Panc1 (cell line): ENCODE results near the gene WASF2. TPM values are rescaled to one million over a fixed set of nuclear protein-coding genes. Genes with fewer than 3 reads are reported as not detected.

Experiments used
- ATAC-seq: fragments of 200-7000 bp; cut with Tn5 transposase; 2 replicates; pipeline ENCODE4 v1.9.1; 2020; ENCODE audit warnings: mild to moderate bottlenecking, moderate library complexity
- Bru-seq: library from RNA; stranded (reverse); fragments of 400-500 nt; gene quantifications from one replicate; lab custom pipeline; 2021; lab: Mats Ljungman, UMichigan
- BruChase-seq, 2 experiments: library from RNA; stranded (reverse); fragments of 400-500 nt; gene quantifications; one replicate each; lab custom pipeline; 2021; lab: Mats Ljungman, UMichigan
- BruUV-seq: library from RNA; stranded (reverse); fragments of 400-500 nt; replicated peaks from 2 replicates; lab custom pipeline; 2021; lab: Mats Ljungman, UMichigan
- CTCF ChIA-PET: fragments of 300-600 bp; sonication (Branson Sonifier 250); formaldehyde crosslinking; loops from one replicate; lab custom pipeline; 2022; ENCODE audit warnings: antibody characterized with exemption; lab: Charles Lee
- POLR2A ChIA-PET: fragments of 300-600 bp; sonication (Branson Sonifier 250); formaldehyde crosslinking; loops from one replicate; lab custom pipeline; 2022; ENCODE audit warnings: antibody characterized with exemption; lab: Charles Lee
- DNase-seq: peaks from one replicate; pipeline ENCODE4 v3.0.0-alpha.2; 2010; ENCODE audit warnings: low read depth, low spot score
- H3K27ac ChIP-seq: 2 replicates; pipeline ENCODE4 v1.5.1; 2011; ENCODE audit warnings: mild to moderate bottlenecking, low read length, inconsistent platforms
- H3K27me3 ChIP-seq: fragments of 200-500 bp; sonication (Bioruptor generic); 2 replicates; pipeline ENCODE4 v1.6.0; 2014; ENCODE audit warnings: low read length, inconsistent platforms; ENCODE audit not compliant: control insufficient read depth, insufficient read depth
- H3K36me3 ChIP-seq: fragments of 200-500 bp; sonication (Bioruptor generic); 2 replicates; pipeline ENCODE4 v1.5.1; 2014; ENCODE audit warnings: inconsistent platforms, mild to moderate bottlenecking, low read length, moderate library complexity; ENCODE audit not compliant: control insufficient read depth, insufficient read depth
- H3K4me1 ChIP-seq: 2 replicates; pipeline ENCODE4 v1.5.1; 2011; ENCODE audit warnings: inconsistent platforms, mild to moderate bottlenecking, low read length, moderate library complexity; ENCODE audit not compliant: control insufficient read depth, insufficient read depth
- H3K4me3 ChIP-seq, 2 experiments: 2 replicates each; pipeline ENCODE4 v1.5.1; 2011 to 2012; ENCODE audit warnings: low read depth in 2 of 2, low read length in 2 of 2, mild to moderate bottlenecking in 2 of 2, inconsistent platforms in 1 of 2, moderate library complexity in 1 of 2
- H3K9me3 ChIP-seq: fragments of 200-500 bp; sonication (Bioruptor generic); 2 replicates; pipeline ENCODE4 v1.5.1; 2014; ENCODE audit warnings: low read depth, mild to moderate bottlenecking, inconsistent platforms, low read length, moderate library complexity; ENCODE audit not compliant: control insufficient read depth, insufficient read depth
- CTCF ChIP-seq: fragments of 450-650 bp; IDR thresholded peaks from 2 replicates; pipeline ENCODE4 v1.5.1; 2017; ENCODE audit warnings: mild to moderate bottlenecking
- POLR2AphosphoS5 ChIP-seq: IDR thresholded peaks from 2 replicates; pipeline ENCODE4 v1.6.1; 2012; ENCODE audit warnings: mild to moderate bottlenecking, low read depth, low read length, moderate library complexity
- SIN3A ChIP-seq: IDR thresholded peaks from 2 replicates; pipeline ENCODE4 v1.6.1; 2012; ENCODE audit warnings: low read depth, mild to moderate bottlenecking, low read length, moderate library complexity, borderline replicate concordance; ENCODE audit not compliant: insufficient read depth
- TCF7L2 ChIP-seq: IDR thresholded peaks from 2 replicates; pipeline ENCODE4 v1.6.1; 2011; ENCODE audit warnings: mild to moderate bottlenecking, low read depth, low read length, inconsistent platforms
- in situ Hi-C: cut with HindIII; loops from 2 replicates; pipeline ENCODE4 v1.10.0; 2016; ENCODE audit warnings: low sequenced_read_pairs, low pct_unique_long_range_greater_than_20kb
- intact Hi-C: fragments of 100-400 bp; cut with micrococcal nuclease; formaldehyde crosslinking; loops from one replicate; pipeline ENCODE4 v1.10.0; 2022; ENCODE audit not compliant: unreplicated experiment
- long read RNA-seq: library from polyadenylated mRNA; unstranded; transcript quantifications from one replicate; pipeline ENCODE4 v2.0.0, GENCODE V29; 2021; ENCODE audit not compliant: unreplicated experiment
- polyA plus RNA-seq: library from polyadenylated mRNA; unstranded; fragments of >200 nt; gene quantifications from one replicate; pipeline ENCODE4 v1.2.1, GENCODE V29; 2012; ENCODE audit warnings: missing spikeins; ENCODE audit not compliant: insufficient read length
- total RNA-seq: library from RNA; stranded (reverse); gene quantifications from one replicate; pipeline ENCODE4 v1.2.1, GENCODE V29; 2021; ENCODE audit not compliant: unreplicated experiment
- TF ChIP-seq, protein P1 (sequence below), 2 experiments: IDR thresholded peaks; 2 replicates each; pipeline ENCODE4 v1.6.1; 2011 to 2012; ENCODE audit warnings: low read depth in 2 of 2, control low read depth in 1 of 2, low read length in 1 of 2, mild to moderate bottlenecking in 1 of 2, moderate library complexity in 1 of 2; ENCODE audit not compliant: insufficient read depth in 1 of 2

WASF2 gene, protein sequence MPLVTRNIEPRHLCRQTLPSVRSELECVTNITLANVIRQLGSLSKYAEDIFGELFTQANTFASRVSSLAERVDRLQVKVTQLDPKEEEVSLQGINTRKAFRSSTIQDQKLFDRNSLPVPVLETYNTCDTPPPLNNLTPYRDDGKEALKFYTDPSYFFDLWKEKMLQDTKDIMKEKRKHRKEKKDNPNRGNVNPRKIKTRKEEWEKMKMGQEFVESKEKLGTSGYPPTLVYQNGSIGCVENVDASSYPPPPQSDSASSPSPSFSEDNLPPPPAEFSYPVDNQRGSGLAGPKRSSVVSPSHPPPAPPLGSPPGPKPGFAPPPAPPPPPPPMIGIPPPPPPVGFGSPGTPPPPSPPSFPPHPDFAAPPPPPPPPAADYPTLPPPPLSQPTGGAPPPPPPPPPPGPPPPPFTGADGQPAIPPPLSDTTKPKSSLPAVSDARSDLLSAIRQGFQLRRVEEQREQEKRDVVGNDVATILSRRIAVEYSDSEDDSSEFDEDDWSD
- total RNA-seq (121 TPM), Bru-seq, nascent RNA (percentile 84 among the genes with signal in this experiment), BruChase-seq, experiment 1, labeled RNA remaining after a 2-hour chase (percentile 83 among the genes with signal in this experiment), BruChase-seq, experiment 2, labeled RNA remaining after a 6-hour chase (percentile 92 among the genes with signal in this experiment)
- 63.7 TPM for polyA plus RNA-seq
- long read RNA-seq, full-length matches to known transcripts: 7 of 213 reads
- long read RNA-seq, partial matches to known transcripts: 48 of 213 reads
- long read RNA-seq, other reads (novel, unspliced or antisense): 158 of 213 reads

DNA sequence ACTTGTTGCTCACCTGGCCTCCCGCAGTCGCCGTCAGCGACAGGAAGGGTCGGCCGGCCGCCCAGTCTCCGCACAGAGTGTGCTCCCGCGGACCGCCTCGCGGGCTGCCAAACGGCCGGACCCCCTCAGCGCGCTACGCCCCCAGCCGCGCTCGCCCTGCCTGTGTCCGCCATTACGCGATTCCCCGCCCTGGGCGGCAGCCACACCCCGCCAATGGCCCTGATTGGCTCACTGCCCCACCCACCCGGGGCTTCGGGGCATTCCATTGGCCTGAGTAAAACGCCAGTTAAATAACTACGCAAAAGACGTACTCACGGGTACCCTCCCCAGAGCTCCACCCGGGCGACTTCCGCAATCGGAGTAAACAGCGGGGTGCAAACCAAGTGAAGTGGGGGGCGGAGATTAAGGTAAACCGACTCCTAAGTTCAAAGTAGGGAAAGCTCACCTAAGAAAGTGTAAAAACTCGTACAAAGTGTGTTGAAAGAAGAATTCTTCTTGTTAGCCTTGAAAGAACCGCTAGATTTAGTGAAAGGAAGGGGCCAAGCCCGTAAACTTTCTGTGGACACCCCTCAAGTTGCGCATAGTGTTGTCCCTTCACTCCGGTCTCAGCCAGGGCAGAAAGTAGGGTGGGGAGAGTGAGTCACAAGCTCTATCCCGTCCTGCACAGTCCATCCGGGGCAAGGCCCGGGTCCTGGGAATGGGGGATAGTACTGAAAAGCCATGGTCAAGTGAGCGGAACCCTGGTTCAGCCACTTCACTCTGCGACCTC lies at the start of gene WASF2:
WASF2 (minus strand) TSS at position 195 of the 769 bp plus-strand sequence. CDS start 61,277 bp downstream, outside the sequence.
- ATAC-seq (peak; percentile 94), DNase-seq (peak; percentile 91)
- ChIA-PET POLR2A (no interaction called here), CTCF (interaction anchor here (0.6 to 1.2 kb wide), 4 partner anchors 21 to 115 kb away, joined by 3 to 4 read pairs (median 3); no protein-coding TSS in a partner anchor)
- in situ Hi-C loops: no loop called here
- peaks cover 25% of the 10 kb centered on the region for H3K4me1 ChIP-seq
- intact Hi-C loops: loop anchor here (10.0 kb wide), 1 partner anchor 75 kb away; no protein-coding TSS in a partner anchor
- H3K36me3 ChIP-seq: peaks cover 4% of the 10 kb centered on the region; the same call in 1 of the 2 replicates
- no peaks in the 10 kb centered on the region for H3K9me3 ChIP-seq
- H3K27ac ChIP-seq: peak within 1 kb of the TSS; percentile 99
- no peaks in the 10 kb centered on the region for H3K27me3 ChIP-seq
- H3K4me3 ChIP-seq: peak within 1 kb of the TSS; percentile 93 to 100
- TF ChIP-seq TCF7L2: peak; percentile 64
- TF ChIP-seq, protein P1, sequence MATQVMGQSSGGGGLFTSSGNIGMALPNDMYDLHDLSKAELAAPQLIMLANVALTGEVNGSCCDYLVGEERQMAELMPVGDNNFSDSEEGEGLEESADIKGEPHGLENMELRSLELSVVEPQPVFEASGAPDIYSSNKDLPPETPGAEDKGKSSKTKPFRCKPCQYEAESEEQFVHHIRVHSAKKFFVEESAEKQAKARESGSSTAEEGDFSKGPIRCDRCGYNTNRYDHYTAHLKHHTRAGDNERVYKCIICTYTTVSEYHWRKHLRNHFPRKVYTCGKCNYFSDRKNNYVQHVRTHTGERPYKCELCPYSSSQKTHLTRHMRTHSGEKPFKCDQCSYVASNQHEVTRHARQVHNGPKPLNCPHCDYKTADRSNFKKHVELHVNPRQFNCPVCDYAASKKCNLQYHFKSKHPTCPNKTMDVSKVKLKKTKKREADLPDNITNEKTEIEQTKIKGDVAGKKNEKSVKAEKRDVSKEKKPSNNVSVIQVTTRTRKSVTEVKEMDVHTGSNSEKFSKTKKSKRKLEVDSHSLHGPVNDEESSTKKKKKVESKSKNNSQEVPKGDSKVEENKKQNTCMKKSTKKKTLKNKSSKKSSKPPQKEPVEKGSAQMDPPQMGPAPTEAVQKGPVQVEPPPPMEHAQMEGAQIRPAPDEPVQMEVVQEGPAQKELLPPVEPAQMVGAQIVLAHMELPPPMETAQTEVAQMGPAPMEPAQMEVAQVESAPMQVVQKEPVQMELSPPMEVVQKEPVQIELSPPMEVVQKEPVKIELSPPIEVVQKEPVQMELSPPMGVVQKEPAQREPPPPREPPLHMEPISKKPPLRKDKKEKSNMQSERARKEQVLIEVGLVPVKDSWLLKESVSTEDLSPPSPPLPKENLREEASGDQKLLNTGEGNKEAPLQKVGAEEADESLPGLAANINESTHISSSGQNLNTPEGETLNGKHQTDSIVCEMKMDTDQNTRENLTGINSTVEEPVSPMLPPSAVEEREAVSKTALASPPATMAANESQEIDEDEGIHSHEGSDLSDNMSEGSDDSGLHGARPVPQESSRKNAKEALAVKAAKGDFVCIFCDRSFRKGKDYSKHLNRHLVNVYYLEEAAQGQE (IDR thresholded peaks at IDR 0.05; ENCODE audit: insufficient read depth in 1 of 2, low read depth in 2 of 2, low read length in 1 of 2): 0 out of 4 replicates have a peak, but pooled peaks of 1 of the 2 experiments have one; percentile 6
- TF ChIP-seq POLR2AphosphoS5: peak; percentile 77
- peak; percentile 74; the same call in 1 of the 2 replicates for TF ChIP-seq SIN3A
- no peak for TF ChIP-seq CTCF
- no TSS peak for BruUV-seq

DNA sequence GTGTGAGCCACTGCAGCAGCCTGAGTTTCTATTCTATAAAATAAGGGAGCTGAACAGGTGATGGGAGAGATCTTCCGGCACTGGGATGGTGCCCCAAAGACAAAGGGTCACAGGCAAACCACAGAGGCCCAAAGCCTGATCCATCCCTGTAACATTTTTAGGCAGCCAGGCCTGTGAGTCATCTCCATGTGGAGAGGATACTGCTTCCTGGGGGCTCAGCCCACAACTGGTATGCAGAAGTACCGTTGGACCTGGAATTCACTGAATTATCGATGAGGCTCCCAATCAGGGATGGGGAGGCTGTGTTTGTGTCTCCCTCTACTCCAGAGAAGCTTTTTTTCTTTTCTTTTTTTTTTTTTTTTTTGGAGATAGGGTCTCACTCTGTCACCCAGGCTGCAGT lies 48.8 kb upstream of the WASF2 start:
- H3K36me3 ChIP-seq: peaks cover 2% of the 10 kb centered on the region; the same call in 1 of the 2 replicates
- H3K9me3 ChIP-seq: no peaks in the 10 kb centered on the region
- in situ Hi-C loops (no loop called here), intact Hi-C loops (no loop called here)
- TF ChIP-seq SIN3A: no peak
- TF ChIP-seq TCF7L2: no peak
- TF ChIP-seq, protein P1 (IDR thresholded peaks at IDR 0.05; ENCODE audit: insufficient read depth in 1 of 2, low read depth in 2 of 2, low read length in 1 of 2): no peak
- TF ChIP-seq POLR2AphosphoS5: no peak
- no peak for TF ChIP-seq CTCF
- no TSS peak for BruUV-seq
- ChIA-PET CTCF (no interaction called here), POLR2A (interaction anchor here (0.7 kb wide), 1 partner anchor 133 kb away, joined by 6 read pairs; the partner anchor contains the start of gene IFI6)
- no peak for DNase-seq
- no peak for ATAC-seq
- peak overlapping the region; percentile 50 for H3K27ac ChIP-seq
- H3K4me3 ChIP-seq: no peak overlapping the region
- no peaks in the 10 kb centered on the region for H3K27me3 ChIP-seq
- peaks cover 75% of the 10 kb centered on the region for H3K4me1 ChIP-seq
